ENCODE data around the gene HOXB3.

HOXB3 gene

DNA sequence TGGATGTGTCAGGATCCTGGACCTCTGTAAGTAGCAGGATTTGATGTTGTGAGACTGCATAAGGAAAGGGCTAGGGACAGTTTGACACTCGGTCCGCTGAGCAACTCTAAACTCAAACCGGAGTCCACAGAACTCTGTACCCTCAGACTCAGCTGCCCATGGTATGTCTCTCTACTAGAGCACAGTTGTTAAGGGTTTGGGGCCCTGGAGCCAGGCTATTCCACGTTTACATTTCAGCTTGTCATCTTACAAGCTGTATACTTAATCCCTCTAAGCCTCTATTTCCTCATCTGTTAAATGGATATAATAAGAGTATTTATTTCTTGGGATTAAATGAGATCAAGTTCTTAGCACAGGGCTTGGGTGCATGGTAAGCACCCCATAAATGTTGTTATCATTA is 87.1 kb downstream of the HOXB3 start:
- Histone ChIP-seq H3K27me3 (ENCODE audit: insufficient read depth, low read length, poor library complexity) (peaks cover 49% of the 10 kb centered on the region), H3K9me3 (ENCODE audit: insufficient read depth, low read length, severe bottlenecking) (no peaks in the 10 kb centered on the region), H4K20me1 (ENCODE audit: insufficient read depth, low read length) (peaks cover 3% of the 10 kb centered on the region; the same call in 1 of the 2 replicates), H3K4me1 (ENCODE audit: insufficient read depth, low read length) (no peaks in the 10 kb centered on the region), H3K79me2 (ENCODE audit: insufficient read depth, low read length) (no peaks in the 10 kb centered on the region), H2AFZ (ENCODE audit: low read depth, low read length) (no peak overlapping the region), H3K4me2 (ENCODE audit: insufficient read depth, low read length) (no peak overlapping the region), H3K9ac (ENCODE audit: low read depth, low read length) (no peak overlapping the region), H3K27ac (ENCODE audit: low read length) (no peak overlapping the region), H3K4me3 (ENCODE audit: low read depth in 1 of 2, low read length in 2 of 2) (no peak overlapping the region), H3K36me3 (ENCODE audit: insufficient read depth, low read length) (no peaks in the 10 kb centered on the region)
- no peak for TF ChIP-seq EZH2 (IDR thresholded peaks at IDR 0.05; ENCODE audit: borderline replicate concordance, low read depth, low read length, severe bottlenecking)
- TF ChIP-seq CTCF (IDR thresholded peaks at IDR 0.05; ENCODE audit: borderline replicate concordance, extremely low read depth, low read length, poor library complexity, severe bottlenecking), result no peak
- DNase-seq (no peak), ATAC-seq (ENCODE audit: insufficient read depth, low read depth) (no peak)

DNA sequence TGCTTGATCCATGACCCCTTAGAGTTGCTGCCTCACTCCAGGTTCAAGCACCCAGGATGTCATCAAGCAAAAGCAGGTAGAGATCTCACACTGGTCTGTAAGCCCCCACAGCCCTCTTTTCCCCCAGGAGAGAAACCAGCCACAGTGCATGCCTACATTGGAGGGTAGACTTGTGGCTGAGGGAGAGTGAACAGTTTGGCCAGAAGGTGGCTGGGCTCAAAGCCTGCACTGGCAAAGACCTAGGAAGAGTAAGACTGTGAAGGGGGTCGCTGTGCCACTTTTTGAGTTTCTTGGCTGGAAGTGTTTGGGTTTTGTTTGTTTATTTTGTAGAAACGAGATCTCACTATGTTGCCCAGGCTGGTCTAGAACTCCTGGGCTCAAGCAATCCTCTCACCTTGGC is 87.7 kb downstream of the HOXB3 start:
- Histone ChIP-seq H3K79me2 (ENCODE audit: insufficient read depth, low read length) (no peaks in the 10 kb centered on the region), H3K4me3 (ENCODE audit: low read depth in 1 of 2, low read length in 2 of 2) (no peak overlapping the region), H2AFZ (ENCODE audit: low read depth, low read length) (no peak overlapping the region), H3K27ac (ENCODE audit: low read length) (no peak overlapping the region), H4K20me1 (ENCODE audit: insufficient read depth, low read length) (peaks cover 3% of the 10 kb centered on the region; the same call in 1 of the 2 replicates), H3K27me3 (ENCODE audit: insufficient read depth, low read length, poor library complexity) (peaks cover 51% of the 10 kb centered on the region), H3K4me2 (ENCODE audit: insufficient read depth, low read length) (no peak overlapping the region), H3K9me3 (ENCODE audit: insufficient read depth, low read length, severe bottlenecking) (no peaks in the 10 kb centered on the region), H3K4me1 (ENCODE audit: insufficient read depth, low read length) (no peaks in the 10 kb centered on the region), H3K9ac (ENCODE audit: low read depth, low read length) (no peak overlapping the region), H3K36me3 (ENCODE audit: insufficient read depth, low read length) (no peaks in the 10 kb centered on the region)
- ATAC-seq (ENCODE audit: insufficient read depth, low read depth) (no peak), DNase-seq (no peak)
- TF ChIP-seq CTCF (IDR thresholded peaks at IDR 0.05; ENCODE audit: borderline replicate concordance, extremely low read depth, low read length, poor library complexity, severe bottlenecking) (no peak), EZH2 (IDR thresholded peaks at IDR 0.05; ENCODE audit: borderline replicate concordance, low read depth, low read length, severe bottlenecking) (no peak)

DNA sequence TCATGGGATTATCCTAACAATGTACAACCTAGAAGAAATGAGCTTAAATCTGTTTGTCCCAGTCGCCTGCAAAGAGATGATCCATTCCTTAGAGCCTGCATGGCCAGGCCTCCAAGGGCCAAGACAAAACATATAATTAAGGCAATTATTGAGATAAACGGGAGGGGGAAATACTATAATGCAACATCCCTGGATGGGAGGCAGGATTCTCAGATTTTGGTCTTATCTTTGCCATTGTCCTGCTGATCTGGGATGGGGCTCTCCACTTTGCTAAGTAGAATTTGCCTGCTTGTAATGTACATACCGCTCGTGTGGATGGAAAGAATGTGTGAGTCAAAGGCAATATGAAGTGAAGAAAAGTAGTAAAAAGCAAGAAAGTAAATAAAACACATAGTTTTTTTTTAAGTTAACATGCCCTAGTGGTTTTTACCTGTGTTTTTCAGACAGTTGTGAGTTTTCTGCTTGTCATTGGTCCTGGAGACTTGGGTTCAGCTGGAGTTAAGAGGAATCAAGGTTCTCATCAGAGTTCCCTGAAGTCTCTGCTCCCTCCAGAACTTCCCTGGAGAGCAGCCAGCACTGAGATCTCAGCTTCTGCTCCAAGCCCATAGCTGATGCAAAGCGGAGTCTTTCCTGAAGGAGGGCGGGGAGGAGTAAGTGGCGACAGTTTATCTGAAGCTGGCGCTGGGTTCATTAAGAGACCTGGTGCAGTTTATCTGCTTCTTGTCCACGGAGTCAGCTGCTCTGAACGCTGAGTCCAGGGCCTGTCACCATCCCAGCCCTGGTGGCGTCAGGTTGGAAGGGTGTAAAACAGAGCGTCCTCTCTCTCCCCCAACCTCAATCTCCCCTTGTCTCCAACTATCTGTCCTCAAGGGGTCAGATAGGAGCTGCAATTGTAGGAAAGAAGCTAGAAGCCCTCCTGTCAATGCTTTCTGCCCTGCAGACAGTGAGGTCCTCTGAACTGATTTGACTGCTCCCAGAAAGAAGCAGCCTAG is 89.3 kb downstream of the HOXB3 start:
- no peaks in the 10 kb centered on the region for H3K79me2 ChIP-seq (ENCODE audit: insufficient read depth, low read length)
- no peak for DNase-seq
- no peak for TF ChIP-seq CTCF (IDR thresholded peaks at IDR 0.05; ENCODE audit: borderline replicate concordance, extremely low read depth, low read length, poor library complexity, severe bottlenecking)
- no peak for TF ChIP-seq EZH2 (IDR thresholded peaks at IDR 0.05; ENCODE audit: borderline replicate concordance, low read depth, low read length, severe bottlenecking)
- no peaks in the 10 kb centered on the region for H3K36me3 ChIP-seq (ENCODE audit: insufficient read depth, low read length)
- H3K9me3 ChIP-seq (ENCODE audit: insufficient read depth, low read length, severe bottlenecking), result no peaks in the 10 kb centered on the region
- H3K4me2 ChIP-seq (ENCODE audit: insufficient read depth, low read length), result no peak overlapping the region
- no peak overlapping the region for H3K4me3 ChIP-seq (ENCODE audit: low read depth in 1 of 2, low read length in 2 of 2)
- no peak overlapping the region for H3K27ac ChIP-seq (ENCODE audit: low read length)
- peaks cover 37% of the 10 kb centered on the region for H3K27me3 ChIP-seq (ENCODE audit: insufficient read depth, low read length, poor library complexity)
- H2AFZ ChIP-seq (ENCODE audit: low read depth, low read length), result no peak overlapping the region
- H3K9ac ChIP-seq (ENCODE audit: low read depth, low read length), result no peak overlapping the region
- no peak for ATAC-seq (ENCODE audit: insufficient read depth, low read depth)
- H3K4me1 ChIP-seq (ENCODE audit: insufficient read depth, low read length), result no peaks in the 10 kb centered on the region
- H4K20me1 ChIP-seq (ENCODE audit: insufficient read depth, low read length), result no peaks in the 10 kb centered on the region; the same call in 1 of the 2 replicates

Data from DND-41 (cell line).